Measurements from ENCODE around the gene C17orf113.
"Not testable (repeated sequence)": the region's sequence is repeated elsewhere in the genome, so short reads cannot be mapped to it uniquely, and the experiment has no call there.

Gene C17orf113

GRCh38 chr17:42012363-42012762 lies 38.0 kb downstream of the C17orf113 start:
- not testable (repeated sequence) for DNase-seq

GRCh38 chr17:42010898-42011516 lies 39.4 kb downstream of the C17orf113 start:
- no peak for DNase-seq

GRCh38 chr17:42010266-42010680 lies 40.1 kb downstream of the C17orf113 start:
- DNase-seq = not testable (repeated sequence)

- DNase-seq = no peak
These were observed 41.2 kb downstream of the C17orf113 start for GRCh38 chr17:42009170-42009569.

GRCh38 chr17:42005166-42005565 lies 45.2 kb downstream of the C17orf113 start:
- DNase-seq = no peak

- DNase-seq = no peak
These were observed 47.6 kb downstream of the C17orf113 start for GRCh38 chr17:42002792-42003301.

GRCh38 chr17:42002175-42002791 lies 48.1 kb downstream of the C17orf113 start:
- DNase-seq = no peak

- DNase-seq = no peak
These were observed 48.7 kb downstream of the C17orf113 start for GRCh38 chr17:42001729-42002128.

GRCh38 chr17:42000413-42001133 lies 49.8 kb downstream of the C17orf113 start:
- no peak for DNase-seq

- DNase-seq = no peak
These were observed 51.9 kb downstream of the C17orf113 start for GRCh38 chr17:41998497-41998896.

- DNase-seq = no peak
These were observed 53.6 kb downstream of the C17orf113 start for GRCh38 chr17:41996855-41997164.

- DNase-seq = no peak
These were observed 57.8 kb downstream of the C17orf113 start for GRCh38 chr17:41992576-41992975.

- DNase-seq = no peak
These were observed 60.5 kb downstream of the C17orf113 start for GRCh38 chr17:41989702-41990419.

GRCh38 chr17:41988418-41988817 lies 62.0 kb downstream of the C17orf113 start:
- no peak for DNase-seq

All from COR-L47 (cell line).